HG03066 (cell line): ENCODE results near the gene ASPSCR1.

ENCODE experiments used
- ATAC-seq: cut with Tn5 transposase; IDR thresholded peaks from one replicate; pipeline ENCODE4 v1.9.1; 2021; ENCODE audit warnings: low read depth; ENCODE audit not compliant: unreplicated experiment

The ASPSCR1 gene

GRCh38 chr17:82062984-82063368 is 85.5 kb downstream of the ASPSCR1 start:
- no peak for ATAC-seq

- ATAC-seq: no peak
Measured at GRCh38 chr17:82063424-82064415, 86.3 kb downstream of the ASPSCR1 start.

- no peak for ATAC-seq
Measured at GRCh38 chr17:82064433-82065192, 87.2 kb downstream of the ASPSCR1 start.

- ATAC-seq: peak; percentile 29
Measured at GRCh38 chr17:82065193-82065637, 87.8 kb downstream of the ASPSCR1 start.

- ATAC-seq: peak; percentile 63
Measured at GRCh38 chr17:82065638-82066303, 88.3 kb downstream of the ASPSCR1 start, which contains the start of gene DUS1L. Gene DUS1L, minus strand, starts transcription at chr17:82065804. Its CDS starts 745 bp downstream, at chr17:82065059.
